ENCODE results near the gene NUMB.
A peak's percentile ranks its signal among the peaks of the same experiment; 100 is the strongest.

The NUMB gene

DNA sequence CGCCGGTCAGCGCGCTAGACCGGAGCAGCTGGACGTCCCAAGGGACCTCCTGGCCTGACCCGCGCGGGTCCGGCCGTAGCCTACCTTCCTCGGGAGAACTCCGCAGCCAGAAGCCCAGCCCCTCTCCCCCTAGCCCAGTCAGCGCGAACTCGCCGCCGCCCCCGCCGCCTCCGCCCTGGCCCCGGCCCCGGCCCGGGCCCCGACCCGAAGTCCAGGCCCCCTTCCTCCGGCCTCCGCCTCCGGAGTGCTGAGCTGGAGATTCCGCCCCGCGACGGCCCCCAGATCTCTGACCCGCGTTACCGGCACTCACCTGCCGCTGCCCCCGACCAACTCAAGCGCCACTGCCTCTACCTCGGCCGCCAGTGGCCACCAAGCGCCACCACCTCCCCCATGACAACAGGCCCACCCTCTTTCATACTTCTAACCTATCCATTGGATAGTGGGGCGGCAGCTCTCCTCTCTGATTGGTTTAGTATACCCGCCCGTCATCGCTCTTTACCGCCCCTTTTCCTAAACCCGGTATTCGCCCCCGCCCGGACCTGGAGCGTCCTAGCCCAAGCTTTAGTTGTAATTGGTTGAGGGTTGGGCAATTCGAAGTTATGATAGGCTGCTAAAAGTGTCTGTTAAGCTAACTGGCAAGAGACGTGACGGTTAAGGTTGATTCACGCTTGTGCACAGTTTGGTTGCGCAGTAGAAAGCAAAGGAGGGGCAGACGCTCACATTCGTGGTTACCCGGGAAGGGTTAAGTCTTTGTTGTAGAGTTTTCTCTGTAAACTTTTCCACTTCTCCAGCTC is at the start of gene NUMB:
Gene NUMB, minus strand, starts transcription at position 364 of the 794 bp plus-strand sequence. CDS start 102,795 bp downstream, outside the sequence.
- H3K4me3 ChIP-seq (IDR thresholded peaks at IDR 0.05; ENCODE audit: insufficient read depth, low read depth, low read length): no peak within 1 kb of the TSS
- no peaks in the 10 kb centered on the region for H4K20me1 ChIP-seq (ENCODE audit: insufficient read depth)
- peak within 1 kb of the TSS; percentile 79 for H3K4me2 ChIP-seq
- peaks cover 25% of the 10 kb centered on the region for H3K4me1 ChIP-seq (ENCODE audit: low read depth, poor library complexity, severe bottlenecking)
- peak within 1 kb of the TSS; percentile 45; the same call in 1 of the 2 replicates for H3K9ac ChIP-seq
- H3K27ac ChIP-seq: no peak within 1 kb of the TSS
- no peaks in the 10 kb centered on the region for H3K36me3 ChIP-seq (ENCODE audit: insufficient read depth)
- no peak for TF ChIP-seq CTCF (conservative IDR thresholded peaks at IDR 0.05; ENCODE audit: low read depth, low read length)
- peak within 1 kb of the TSS; percentile 87 for H2AFZ ChIP-seq (ENCODE audit: low read depth)
- H3K79me2 ChIP-seq (ENCODE audit: insufficient read depth, low read depth): peaks cover 7% of the 10 kb centered on the region; the same call in 1 of the 2 replicates
- no peaks in the 10 kb centered on the region for H3K27me3 ChIP-seq (ENCODE audit: insufficient read depth, low read depth)

DNA sequence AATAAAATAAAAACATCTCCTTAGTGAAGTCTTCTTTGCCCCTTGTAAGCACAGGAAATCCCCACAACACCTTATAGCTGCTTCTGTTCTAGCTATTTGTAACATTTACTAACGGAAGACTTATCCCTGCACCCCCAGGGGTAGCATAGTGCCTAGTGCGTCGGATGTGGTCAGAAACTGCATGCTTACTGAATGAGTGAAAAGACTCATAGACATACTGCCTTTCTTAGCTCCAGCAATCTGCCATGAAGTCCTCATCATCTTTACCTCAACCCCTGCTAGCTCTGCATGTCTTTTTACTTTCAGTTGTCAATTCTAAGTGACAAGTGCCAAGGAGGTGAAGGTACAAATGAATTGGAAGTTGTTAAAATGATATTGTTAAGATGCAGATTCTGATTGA is 45.3 kb upstream of the NUMB start:
- Histone ChIP-seq H4K20me1 (ENCODE audit: insufficient read depth) (no peaks in the 10 kb centered on the region), H3K9ac (no peak overlapping the region), H3K27ac (no peak overlapping the region), H3K4me3 (IDR thresholded peaks at IDR 0.05; ENCODE audit: insufficient read depth, low read depth, low read length) (no peak overlapping the region), H3K79me2 (ENCODE audit: insufficient read depth, low read depth) (no peaks in the 10 kb centered on the region), H3K4me2 (no peak overlapping the region), H3K27me3 (ENCODE audit: insufficient read depth, low read depth) (no peaks in the 10 kb centered on the region), H3K4me1 (ENCODE audit: low read depth, poor library complexity, severe bottlenecking) (no peaks in the 10 kb centered on the region), H2AFZ (ENCODE audit: low read depth) (no peak overlapping the region), H3K36me3 (ENCODE audit: insufficient read depth) (no peaks in the 10 kb centered on the region)
- TF ChIP-seq CTCF (conservative IDR thresholded peaks at IDR 0.05; ENCODE audit: low read depth, low read length): no peak

DNA sequence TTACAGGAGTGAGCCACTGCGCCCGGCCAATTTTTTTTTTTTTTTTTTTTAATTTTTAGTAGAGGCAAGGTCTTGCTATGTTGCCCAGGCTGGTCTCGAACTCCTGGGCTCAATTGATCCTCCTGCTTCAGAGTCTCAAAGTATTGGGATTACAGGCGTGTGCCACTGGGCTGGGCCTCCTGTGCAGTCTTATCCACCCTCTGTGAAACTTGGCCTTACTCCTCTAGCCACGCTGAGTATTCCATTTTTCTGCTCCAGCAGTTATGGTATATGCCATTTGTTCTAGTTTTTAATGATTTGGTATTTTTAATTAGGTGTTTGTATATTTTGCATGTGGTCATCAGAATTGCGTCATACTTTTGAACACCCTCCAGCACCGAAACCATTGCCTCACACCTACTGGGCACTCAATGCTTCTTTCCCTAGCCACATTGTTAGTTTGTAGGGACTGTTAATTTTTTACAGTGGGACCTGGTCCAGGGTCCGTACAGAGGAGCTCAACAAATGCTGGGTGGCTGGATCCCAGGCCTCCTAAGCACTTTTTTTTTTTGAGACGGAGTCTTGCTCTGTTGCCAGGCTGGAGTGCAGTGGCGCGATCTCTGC is 43.8 kb upstream of the NUMB start:
- no peak overlapping the region for H3K4me3 ChIP-seq (IDR thresholded peaks at IDR 0.05; ENCODE audit: insufficient read depth, low read depth, low read length)
- TF ChIP-seq CTCF (conservative IDR thresholded peaks at IDR 0.05; ENCODE audit: low read depth, low read length): no peak
- no peaks in the 10 kb centered on the region for H3K27me3 ChIP-seq (ENCODE audit: insufficient read depth, low read depth)
- H3K4me1 ChIP-seq (ENCODE audit: low read depth, poor library complexity, severe bottlenecking): no peaks in the 10 kb centered on the region
- H3K27ac ChIP-seq: no peak overlapping the region
- H3K36me3 ChIP-seq (ENCODE audit: insufficient read depth): no peaks in the 10 kb centered on the region
- no peak overlapping the region for H3K9ac ChIP-seq
- H2AFZ ChIP-seq (ENCODE audit: low read depth): no peak overlapping the region
- no peak overlapping the region for H3K4me2 ChIP-seq
- no peaks in the 10 kb centered on the region for H4K20me1 ChIP-seq (ENCODE audit: insufficient read depth)
- H3K79me2 ChIP-seq (ENCODE audit: insufficient read depth, low read depth): no peaks in the 10 kb centered on the region

DNA sequence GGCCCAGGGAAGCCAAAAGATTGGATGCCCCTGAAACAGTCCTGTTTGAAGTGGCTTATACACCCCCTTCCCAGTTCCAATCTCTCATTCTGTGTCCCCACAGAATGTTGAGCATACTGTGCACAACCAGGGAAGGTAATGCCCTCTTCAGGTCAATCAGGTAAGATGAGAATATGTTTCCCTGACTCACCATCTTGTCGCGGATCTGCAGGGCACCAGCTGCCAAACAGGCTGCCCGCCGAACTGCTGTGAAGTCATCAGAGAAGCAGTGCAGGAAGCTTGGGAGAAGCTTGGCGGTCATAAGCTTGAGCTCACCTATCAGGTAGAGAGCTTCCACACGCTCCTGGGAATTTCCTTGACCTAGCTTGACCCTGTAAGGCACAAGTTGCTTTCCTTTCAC is 42.0 kb upstream of the NUMB start:
- H3K4me3 ChIP-seq (IDR thresholded peaks at IDR 0.05; ENCODE audit: insufficient read depth, low read depth, low read length): no peak overlapping the region
- no peak overlapping the region for H2AFZ ChIP-seq (ENCODE audit: low read depth)
- no peaks in the 10 kb centered on the region for H4K20me1 ChIP-seq (ENCODE audit: insufficient read depth)
- H3K4me2 ChIP-seq: no peak overlapping the region
- no peak overlapping the region for H3K27ac ChIP-seq
- no peak overlapping the region for H3K9ac ChIP-seq
- TF ChIP-seq CTCF (conservative IDR thresholded peaks at IDR 0.05; ENCODE audit: low read depth, low read length): no peak
- H3K36me3 ChIP-seq (ENCODE audit: insufficient read depth): no peaks in the 10 kb centered on the region
- no peaks in the 10 kb centered on the region for H3K79me2 ChIP-seq (ENCODE audit: insufficient read depth, low read depth)
- H3K4me1 ChIP-seq (ENCODE audit: low read depth, poor library complexity, severe bottlenecking): no peaks in the 10 kb centered on the region
- no peaks in the 10 kb centered on the region for H3K27me3 ChIP-seq (ENCODE audit: insufficient read depth, low read depth)
